HG02943 (cell line): Measurements from ENCODE around the gene PRRG3.
"Not testable (repeated sequence)": the region's sequence is repeated elsewhere in the genome, so short reads cannot be mapped to it uniquely, and the experiment has no call there.

Experiments used
- ATAC-seq: cut with Tn5 transposase; IDR thresholded peaks from one replicate; pipeline ENCODE4 v1.9.1; 2021; ENCODE audit warnings: mild to moderate bottlenecking, low read depth, moderate library complexity; ENCODE audit not compliant: unreplicated experiment

PRRG3 gene

GRCh38 chrX:151694661-151695582 is at the start of gene PRRG3:
TSS of gene PRRG3 (plus strand) at chrX:151695458. CDS start at chrX:151698815, 3,357 bp downstream.
- ATAC-seq, result no peak

- no peak for ATAC-seq
Measured at GRCh38 chrX:151675121-151675746, 20.0 kb upstream of the PRRG3 start.

GRCh38 chrX:151676196-151676595 is 19.1 kb upstream of the PRRG3 start:
- ATAC-seq, result no peak

GRCh38 chrX:151679798-151680402 is 15.4 kb upstream of the PRRG3 start:
- ATAC-seq, result no peak

- peak; percentile 96 for ATAC-seq
Measured at GRCh38 chrX:151680805-151681204, 14.5 kb upstream of the PRRG3 start.

GRCh38 chrX:151687635-151688034 is 7.6 kb upstream of the PRRG3 start:
- no peak for ATAC-seq

GRCh38 chrX:151688695-151689094 is 6.6 kb upstream of the PRRG3 start:
- ATAC-seq, result no peak

- ATAC-seq, result no peak
Measured at GRCh38 chrX:151692825-151693224, 2.4 kb upstream of the PRRG3 start.

- no peak for ATAC-seq
Measured at GRCh38 chrX:151694121-151694520, 1.1 kb upstream of the PRRG3 start.

- no peak for ATAC-seq
Measured at GRCh38 chrX:151695583-151696340, 504 bp downstream of the PRRG3 start.

- ATAC-seq, result not testable (repeated sequence)
Measured at GRCh38 chrX:151697082-151697481, 1.8 kb downstream of the PRRG3 start.

- ATAC-seq, result no peak
Measured at GRCh38 chrX:151697522-151697921, 2.3 kb downstream of the PRRG3 start.

GRCh38 chrX:151698485-151698884 is 3.2 kb downstream of the PRRG3 start:
- no peak for ATAC-seq

GRCh38 chrX:151699746-151700145 is 4.5 kb downstream of the PRRG3 start:
- ATAC-seq, result no peak

GRCh38 chrX:151700581-151700980 is 5.3 kb downstream of the PRRG3 start:
- no peak for ATAC-seq

- ATAC-seq, result no peak
Measured at GRCh38 chrX:151701071-151701470, 5.8 kb downstream of the PRRG3 start.

GRCh38 chrX:151701531-151701930 is 6.3 kb downstream of the PRRG3 start:
- no peak for ATAC-seq

GRCh38 chrX:151702026-151702714 is 6.9 kb downstream of the PRRG3 start:
- ATAC-seq, result no peak

GRCh38 chrX:151702741-151703340 is 7.6 kb downstream of the PRRG3 start:
- no peak for ATAC-seq

- ATAC-seq, result no peak
Measured at GRCh38 chrX:151703487-151703886, 8.2 kb downstream of the PRRG3 start.
